ENCODE measurements around the gene NDRG2. TPM values are rescaled to one million over a fixed set of nuclear protein-coding genes. Genes with fewer than 3 reads are reported as not detected.
A peak's percentile ranks its signal among the peaks of the same experiment; 100 is the strongest.

NDRG2 gene
- total and polyA plus RNA-seq, 9 of the 15 experiments (the other 6 are each of a cell fraction or from before 2014, with no cell fraction given) = 10.1 to 105 (median 41.0) TPM

DNA sequence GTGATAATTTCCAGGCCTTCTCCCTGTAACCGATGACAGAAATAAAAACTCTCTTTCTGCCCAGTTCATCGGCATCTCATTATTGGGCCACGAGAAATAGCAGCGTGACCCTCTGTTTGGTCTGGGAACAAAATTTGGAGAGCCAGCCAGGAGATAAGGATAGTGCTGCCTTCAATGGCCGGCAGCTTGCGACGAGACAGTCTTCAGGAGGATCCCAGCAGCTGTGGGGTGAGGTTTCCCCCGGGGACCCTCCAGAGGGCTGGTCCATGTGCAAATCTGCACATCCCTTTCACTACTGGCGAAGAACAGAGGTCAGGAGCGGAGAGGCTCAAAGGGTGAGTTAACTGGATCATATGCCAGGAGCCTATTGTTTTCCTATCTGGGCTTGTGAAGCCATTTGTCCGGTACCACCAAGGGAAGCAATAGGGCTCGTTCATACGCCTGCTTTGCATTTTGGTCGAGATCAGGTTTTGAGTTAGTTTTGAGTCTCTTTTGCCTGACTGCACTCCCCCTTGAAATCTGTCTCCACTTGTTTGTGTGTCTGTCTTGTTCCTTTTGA is 21.0 kb downstream of the NDRG2 start:
- H3K27me3 ChIP-seq (ENCODE audit: control insufficient read depth in 2 of 2, insufficient read depth in 2 of 2, low read length in 2 of 2) = no peaks in the 10 kb centered on the region
- H3K4me3 ChIP-seq = no peak overlapping the region
- DNase-seq (ENCODE audit: extremely low read depth in 1 of 4, low spot score in 3 of 4) (no peak), ATAC-seq (no peak), FAIRE-seq (peak; percentile 40)
- ChIA-PET CTCF (ENCODE audit: low intra/inter-chr PET ratio) (no interaction called here), POLR2A (interaction anchor here (0.6 kb wide), 1 partner anchor 92 kb away, joined by 3 read pairs; no protein-coding TSS in a partner anchor)
- H3K27ac ChIP-seq (ENCODE audit: extremely low read depth, low read depth, low read length) = no peak overlapping the region
- TF ChIP-seq PCBP2 (IDR thresholded peaks at IDR 0.05; ENCODE audit: low read depth, low read length, poor library complexity, severe bottlenecking) = no peak
- no peak for TF ChIP-seq BRF1 (IDR thresholded peaks at IDR 0.05; ENCODE audit: borderline replicate concordance, extremely low read depth, insufficient read length)
- TF ChIP-seq FOXP1 (CRISPR knock-in tag; IDR thresholded peaks at IDR 0.05) = no peak
- no peak for TF ChIP-seq ZNF263 (CRISPR knock-in tag; IDR thresholded peaks at IDR 0.05; ENCODE audit: borderline replicate concordance)
- TF ChIP-seq, protein P1, sequence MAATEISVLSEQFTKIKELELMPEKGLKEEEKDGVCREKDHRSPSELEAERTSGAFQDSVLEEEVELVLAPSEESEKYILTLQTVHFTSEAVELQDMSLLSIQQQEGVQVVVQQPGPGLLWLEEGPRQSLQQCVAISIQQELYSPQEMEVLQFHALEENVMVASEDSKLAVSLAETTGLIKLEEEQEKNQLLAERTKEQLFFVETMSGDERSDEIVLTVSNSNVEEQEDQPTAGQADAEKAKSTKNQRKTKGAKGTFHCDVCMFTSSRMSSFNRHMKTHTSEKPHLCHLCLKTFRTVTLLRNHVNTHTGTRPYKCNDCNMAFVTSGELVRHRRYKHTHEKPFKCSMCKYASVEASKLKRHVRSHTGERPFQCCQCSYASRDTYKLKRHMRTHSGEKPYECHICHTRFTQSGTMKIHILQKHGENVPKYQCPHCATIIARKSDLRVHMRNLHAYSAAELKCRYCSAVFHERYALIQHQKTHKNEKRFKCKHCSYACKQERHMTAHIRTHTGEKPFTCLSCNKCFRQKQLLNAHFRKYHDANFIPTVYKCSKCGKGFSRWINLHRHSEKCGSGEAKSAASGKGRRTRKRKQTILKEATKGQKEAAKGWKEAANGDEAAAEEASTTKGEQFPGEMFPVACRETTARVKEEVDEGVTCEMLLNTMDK (IDR thresholded peaks at IDR 0.05; ENCODE audit: borderline replicate concordance, insufficient read depth, low read depth, low read length, poor library complexity, severe bottlenecking) = no peak
- TF ChIP-seq, protein P2, sequence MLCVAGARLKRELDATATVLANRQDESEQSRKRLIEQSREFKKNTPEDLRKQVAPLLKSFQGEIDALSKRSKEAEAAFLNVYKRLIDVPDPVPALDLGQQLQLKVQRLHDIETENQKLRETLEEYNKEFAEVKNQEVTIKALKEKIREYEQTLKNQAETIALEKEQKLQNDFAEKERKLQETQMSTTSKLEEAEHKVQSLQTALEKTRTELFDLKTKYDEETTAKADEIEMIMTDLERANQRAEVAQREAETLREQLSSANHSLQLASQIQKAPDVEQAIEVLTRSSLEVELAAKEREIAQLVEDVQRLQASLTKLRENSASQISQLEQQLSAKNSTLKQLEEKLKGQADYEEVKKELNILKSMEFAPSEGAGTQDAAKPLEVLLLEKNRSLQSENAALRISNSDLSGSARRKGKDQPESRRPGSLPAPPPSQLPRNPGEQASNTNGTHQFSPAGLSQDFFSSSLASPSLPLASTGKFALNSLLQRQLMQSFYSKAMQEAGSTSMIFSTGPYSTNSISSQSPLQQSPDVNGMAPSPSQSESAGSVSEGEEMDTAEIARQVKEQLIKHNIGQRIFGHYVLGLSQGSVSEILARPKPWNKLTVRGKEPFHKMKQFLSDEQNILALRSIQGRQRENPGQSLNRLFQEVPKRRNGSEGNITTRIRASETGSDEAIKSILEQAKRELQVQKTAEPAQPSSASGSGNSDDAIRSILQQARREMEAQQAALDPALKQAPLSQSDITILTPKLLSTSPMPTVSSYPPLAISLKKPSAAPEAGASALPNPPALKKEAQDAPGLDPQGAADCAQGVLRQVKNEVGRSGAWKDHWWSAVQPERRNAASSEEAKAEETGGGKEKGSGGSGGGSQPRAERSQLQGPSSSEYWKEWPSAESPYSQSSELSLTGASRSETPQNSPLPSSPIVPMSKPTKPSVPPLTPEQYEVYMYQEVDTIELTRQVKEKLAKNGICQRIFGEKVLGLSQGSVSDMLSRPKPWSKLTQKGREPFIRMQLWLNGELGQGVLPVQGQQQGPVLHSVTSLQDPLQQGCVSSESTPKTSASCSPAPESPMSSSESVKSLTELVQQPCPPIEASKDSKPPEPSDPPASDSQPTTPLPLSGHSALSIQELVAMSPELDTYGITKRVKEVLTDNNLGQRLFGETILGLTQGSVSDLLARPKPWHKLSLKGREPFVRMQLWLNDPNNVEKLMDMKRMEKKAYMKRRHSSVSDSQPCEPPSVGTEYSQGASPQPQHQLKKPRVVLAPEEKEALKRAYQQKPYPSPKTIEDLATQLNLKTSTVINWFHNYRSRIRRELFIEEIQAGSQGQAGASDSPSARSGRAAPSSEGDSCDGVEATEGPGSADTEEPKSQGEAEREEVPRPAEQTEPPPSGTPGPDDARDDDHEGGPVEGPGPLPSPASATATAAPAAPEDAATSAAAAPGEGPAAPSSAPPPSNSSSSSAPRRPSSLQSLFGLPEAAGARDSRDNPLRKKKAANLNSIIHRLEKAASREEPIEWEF (CRISPR knock-in tag; IDR thresholded peaks at IDR 0.05) = no peak
- TF ChIP-seq JUN (IDR thresholded peaks at IDR 0.05; ENCODE audit: borderline replicate concordance, low read depth, low read length) = no peak
- TF ChIP-seq JUN (CRISPR knock-in tag; IDR thresholded peaks at IDR 0.05; ENCODE audit: borderline replicate concordance) = no peak
- no peak for TF ChIP-seq MXI1 (IDR thresholded peaks at IDR 0.05; ENCODE audit: low read depth, low read length)
- no peak for TF ChIP-seq ELF1 (tag; IDR thresholded peaks at IDR 0.05)
- no peak for TF ChIP-seq EHMT2 (IDR thresholded peaks at IDR 0.05)
- no peak for TF ChIP-seq TFAM (CRISPR knock-in tag; conservative IDR thresholded peaks at IDR 0.05)
- TF ChIP-seq PTBP1 (IDR thresholded peaks at IDR 0.05; ENCODE audit: low read depth, low read length) = no peak
- TF ChIP-seq TRIM28 (IDR thresholded peaks at IDR 0.05) = no peak
- H3K9ac ChIP-seq (ENCODE audit: insufficient read depth in 1 of 2, low read depth in 2 of 2, low read length in 2 of 2) = no peak overlapping the region
- no peaks in the 10 kb centered on the region for H3K9me3 ChIP-seq (replicated peaks; ENCODE audit: control insufficient read depth, insufficient read depth, low read depth, low read length)
- H3K4me1 ChIP-seq (replicated peaks in 1 of 2; ENCODE audit: control insufficient read depth in 2 of 2, insufficient read depth in 2 of 2, low read length in 2 of 2) = peaks cover 5 to 17% of the 10 kb centered on the region in 2 experiments; a peak in 3 of 5 replicates
- H4K20me1 ChIP-seq (replicated peaks; ENCODE audit: control insufficient read depth, insufficient read depth, low read length) = no peaks in the 10 kb centered on the region
- BruUV-seq (replicated peaks) = no TSS peak
- no peaks in the 10 kb centered on the region for H3K79me2 ChIP-seq (ENCODE audit: control insufficient read depth, insufficient read depth, low read length)
- no peaks in the 10 kb centered on the region for H3K9me1 ChIP-seq (ENCODE audit: control insufficient read depth, insufficient read depth, low read length)
- no peak overlapping the region; the same call in 1 of the 2 replicates for H3K4me2 ChIP-seq (ENCODE audit: insufficient read depth, low read length)
- 67% methylated on average over 13 of the region's 14 CpGs for WGBS (ENCODE audit: insufficient coverage, low coverage, missing lambda C conversion rate)
- in situ Hi-C loops (cut with MboI) = no loop called here
- H2AFZ ChIP-seq (ENCODE audit: low read depth, low read length) = peak overlapping the region; percentile 77
- intact Hi-C loops (cut with micrococcal nuclease) = no loop called here
- H3K36me3 ChIP-seq (ENCODE audit: control insufficient read depth, insufficient read depth, low read length) = no peaks in the 10 kb centered on the region

All from K562 (cell line).